NCI-H446 treated with DMSO at 0.1 percent for 48 hours (cell line): ENCODE measurements around the gene ASIC1.
"Not testable (repeated sequence)": the region's sequence is repeated elsewhere in the genome, so short reads cannot be mapped to it uniquely, and the experiment has no call there.

Experiments
- DNase-seq: peaks from one replicate; lab custom pipeline; 2025; lab: John Stamatoyannopoulos, UW

Gene ASIC1

GRCh38 chr12:50061946-50062686 is 4.7 kb downstream of the ASIC1 start:
- no peak for DNase-seq

- DNase-seq, result no peak
Measured at GRCh38 chr12:50062728-50063460, 5.5 kb downstream of the ASIC1 start.

- no peak for DNase-seq
Measured at GRCh38 chr12:50065726-50066310, 8.4 kb downstream of the ASIC1 start.

GRCh38 chr12:50066402-50066801 is 9.0 kb downstream of the ASIC1 start:
- DNase-seq, result no peak

- DNase-seq, result no peak
Measured at GRCh38 chr12:50069069-50069468, 11.7 kb downstream of the ASIC1 start.

GRCh38 chr12:50069539-50069938 is 12.1 kb downstream of the ASIC1 start:
- DNase-seq, result no peak

GRCh38 chr12:50070314-50071060 is 13.1 kb downstream of the ASIC1 start:
- DNase-seq, result peak; percentile 40

- DNase-seq, result no peak
Measured at GRCh38 chr12:50072198-50072907, 15.0 kb downstream of the ASIC1 start.

- no peak for DNase-seq
Measured at GRCh38 chr12:50073206-50073605, 15.8 kb downstream of the ASIC1 start.

- no peak for DNase-seq
Measured at GRCh38 chr12:50073712-50074111, 16.3 kb downstream of the ASIC1 start.

GRCh38 chr12:50074936-50075807 is 17.8 kb downstream of the ASIC1 start:
- peak; percentile 11 for DNase-seq

- no peak for DNase-seq
Measured at GRCh38 chr12:50075808-50076170, 18.4 kb downstream of the ASIC1 start.

GRCh38 chr12:50077099-50077498 is 19.7 kb downstream of the ASIC1 start:
- no peak for DNase-seq

- DNase-seq, result no peak
Measured at GRCh38 chr12:50078281-50078680, 20.9 kb downstream of the ASIC1 start.

- DNase-seq, result no peak
Measured at GRCh38 chr12:50079771-50080170, 22.4 kb downstream of the ASIC1 start.

GRCh38 chr12:50081096-50081808 is 23.9 kb downstream of the ASIC1 start:
- DNase-seq, result no peak

- DNase-seq, result no peak
Measured at GRCh38 chr12:50082644-50083043, 25.2 kb downstream of the ASIC1 start.

GRCh38 chr12:50083301-50083700 is 25.9 kb downstream of the ASIC1 start:
- no peak for DNase-seq

- not testable (repeated sequence) for DNase-seq
Measured at GRCh38 chr12:50084409-50084774, 27.0 kb downstream of the ASIC1 start.
